ENCODE results near the gene CBARP.

DNA sequence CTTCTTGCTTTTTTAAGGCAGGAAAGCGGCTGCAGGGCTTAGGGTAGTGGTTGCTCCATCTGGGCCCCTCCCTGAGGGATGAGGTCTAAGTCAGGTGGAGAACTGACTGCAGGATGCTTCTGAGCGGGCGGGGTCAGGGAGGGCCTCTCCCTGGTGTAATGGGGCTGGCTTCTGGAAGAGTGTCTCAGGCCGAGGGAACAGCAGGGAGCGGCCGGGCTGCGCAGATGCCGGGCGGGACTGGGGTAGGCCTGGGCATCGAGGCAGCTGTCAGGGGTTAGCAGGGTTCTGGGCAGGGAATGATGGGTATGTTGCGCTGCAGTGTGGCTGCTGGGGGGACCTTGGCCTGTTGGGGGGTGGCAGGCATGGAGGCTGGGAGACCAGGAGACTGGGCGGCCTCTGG, 40.3 kb upstream of the CBARP start:
- TF ChIP-seq, protein P1, sequence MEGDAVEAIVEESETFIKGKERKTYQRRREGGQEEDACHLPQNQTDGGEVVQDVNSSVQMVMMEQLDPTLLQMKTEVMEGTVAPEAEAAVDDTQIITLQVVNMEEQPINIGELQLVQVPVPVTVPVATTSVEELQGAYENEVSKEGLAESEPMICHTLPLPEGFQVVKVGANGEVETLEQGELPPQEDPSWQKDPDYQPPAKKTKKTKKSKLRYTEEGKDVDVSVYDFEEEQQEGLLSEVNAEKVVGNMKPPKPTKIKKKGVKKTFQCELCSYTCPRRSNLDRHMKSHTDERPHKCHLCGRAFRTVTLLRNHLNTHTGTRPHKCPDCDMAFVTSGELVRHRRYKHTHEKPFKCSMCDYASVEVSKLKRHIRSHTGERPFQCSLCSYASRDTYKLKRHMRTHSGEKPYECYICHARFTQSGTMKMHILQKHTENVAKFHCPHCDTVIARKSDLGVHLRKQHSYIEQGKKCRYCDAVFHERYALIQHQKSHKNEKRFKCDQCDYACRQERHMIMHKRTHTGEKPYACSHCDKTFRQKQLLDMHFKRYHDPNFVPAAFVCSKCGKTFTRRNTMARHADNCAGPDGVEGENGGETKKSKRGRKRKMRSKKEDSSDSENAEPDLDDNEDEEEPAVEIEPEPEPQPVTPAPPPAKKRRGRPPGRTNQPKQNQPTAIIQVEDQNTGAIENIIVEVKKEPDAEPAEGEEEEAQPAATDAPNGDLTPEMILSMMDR (IDR thresholded peaks at IDR 0.05) = no peak
- no peak for TF ChIP-seq EP300 (IDR thresholded peaks at IDR 0.05)
- no peak for TF ChIP-seq POLR2A (IDR thresholded peaks at IDR 0.05)

All from ovary (tissue), 3 donors.